ENCODE data around the gene RNF26. TPM values are rescaled to one million over a fixed set of nuclear protein-coding genes. Genes with fewer than 3 reads are reported as not detected.

The RNF26 gene
- 11.9 and 20.8 TPM in 2 replicates for total RNA-seq (2016; rRNA removed; fragmentation: Illumina TruSeq; extraction: Trizol)
- total RNA-seq (2016; cell fraction: cytosol; rRNA removed; fragmentation: Illumina TruSeq; extraction: Trizol; ENCODE audit: low read depth) = 5.1 and 5.5 TPM in 2 replicates
- 11.0 and 17.9 TPM in 2 replicates for total RNA-seq (2016; cell fraction: insoluble cytoplasmic fraction; rRNA removed; fragmentation: Illumina TruSeq; extraction: Trizol)
- 25.7 and 27.9 TPM in 2 replicates for total RNA-seq (2016; cell fraction: membrane; rRNA removed; fragmentation: Illumina TruSeq; extraction: Trizol)
- 16.9 and 17.9 TPM in 2 replicates for total RNA-seq (2016; cell fraction: nucleus; rRNA removed; fragmentation: Illumina TruSeq; extraction: Trizol)
- polyA plus RNA-seq (2011; rRNA removed) = 26.3 and 28.8 TPM in 2 replicates
- 33.9 and 41.8 TPM in 2 replicates for polyA plus RNA-seq (2011; cell fraction: cytosol; rRNA removed)
- 21.0 and 21.5 TPM in 2 replicates for polyA plus RNA-seq (2011; cell fraction: nucleus; rRNA removed)
- 29.6 and 32.1 TPM in 2 replicates for polyA plus RNA-seq (2012)
- polyA plus RNA-seq (2016; cell fraction: cytosol; fragmentation: Illumina TruSeq; extraction: Trizol; ENCODE audit: low read depth) = 16.4 and 19.4 TPM in 2 replicates
- polyA plus RNA-seq (2016; cell fraction: insoluble cytoplasmic fraction; fragmentation: Illumina TruSeq; extraction: Trizol; ENCODE audit: low read depth) = 51.2 and 62.2 TPM in 2 replicates
- polyA plus RNA-seq (2016; cell fraction: membrane; fragmentation: Illumina TruSeq; extraction: Trizol; ENCODE audit: low read depth) = 61.9 and 66.3 TPM in 2 replicates
- 50.4 and 51.8 TPM in 2 replicates for polyA plus RNA-seq (2016; cell fraction: nucleus; fragmentation: Illumina TruSeq; extraction: Trizol; ENCODE audit: insufficient read depth, low read depth)
- 92.7 and 163 TPM in 2 replicates for polyA minus RNA-seq (2011; rRNA and poly(A)+ RNA removed; ENCODE audit: low replicate concordance)
- polyA minus RNA-seq (2011; cell fraction: cytosol; rRNA and poly(A)+ RNA removed) = 34.6 and 35.6 TPM in 2 replicates
- 16.9 and 21.8 TPM in 2 replicates for polyA minus RNA-seq (2011; cell fraction: nucleus; rRNA and poly(A)+ RNA removed)
- percentile 81 among the genes with signal in this experiment for Bru-seq, nascent RNA
- BruChase-seq, experiment 1, labeled RNA remaining after a 6-hour chase = percentile 95 among the genes with signal in this experiment
- BruChase-seq, experiment 2, labeled RNA remaining after a 2-hour chase = percentile 96 among the genes with signal in this experiment
- long read RNA-seq, experiment 1, transcript RNF26-201 (1 exons, 2,787 nt) = major isoform, 80 of 80 reads
- long read RNA-seq, experiment 1, partial matches to known transcripts = 0 of 80 reads
- long read RNA-seq, experiment 1, other reads (novel, unspliced or antisense) = 0 of 80 reads
- long read RNA-seq, experiment 2, transcript RNF26-201 (1 exons, 2,787 nt) = major isoform, 106 of 106 reads
- long read RNA-seq, experiment 2, partial matches to known transcripts = 0 of 106 reads
- long read RNA-seq, experiment 2, other reads (novel, unspliced or antisense) = 0 of 106 reads

DNA sequence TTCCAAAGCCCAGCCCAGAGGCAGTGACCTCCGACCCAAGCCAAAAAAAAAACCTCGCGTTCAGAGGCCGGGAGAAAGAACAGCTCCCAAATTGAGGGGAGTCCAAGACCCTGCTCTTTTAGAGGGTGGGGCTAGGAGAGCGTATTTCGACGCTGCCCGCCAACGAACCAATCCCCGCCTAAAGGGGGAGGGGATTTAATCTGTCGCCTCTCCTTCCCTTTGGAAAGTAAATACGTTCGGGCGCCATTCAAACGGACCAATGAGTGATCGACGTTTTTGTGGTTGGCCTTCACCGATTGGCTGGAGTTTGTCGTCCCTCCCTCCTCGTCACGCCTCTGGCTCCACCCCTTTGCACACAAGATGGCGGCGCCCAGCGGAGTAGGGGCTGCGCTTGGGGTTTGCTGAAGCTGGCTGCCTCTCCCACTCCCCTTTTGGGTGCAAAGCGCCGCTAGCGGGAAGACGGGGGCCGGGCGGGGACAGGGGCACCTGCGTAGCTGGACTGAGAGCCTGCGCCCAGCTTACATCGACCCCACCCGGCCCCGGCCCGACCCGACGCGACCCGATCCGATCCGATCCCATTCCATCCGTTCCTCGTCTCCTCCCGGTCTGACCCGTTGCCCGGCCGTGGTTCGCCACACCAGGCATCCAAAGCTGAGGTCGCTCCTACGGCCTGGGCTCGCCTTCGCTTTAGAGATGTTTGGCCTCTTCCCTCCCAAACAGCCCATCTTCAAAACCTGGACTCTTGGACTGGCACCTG, at the start of gene RNF26:
RNF26 (plus strand) TSS at position 354 of the 757 bp plus-strand sequence. CDS start 596 bp downstream, outside the sequence.
- CTCF ChIA-PET (ENCODE audit: low intra/inter-chr PET ratio, low total read pairs) = no interaction called here
- POLR2A ChIA-PET = interaction anchor here (0.6 to 1.3 kb wide), 7 partner anchors 16 to 42 kb away, joined by 3 to 10 read pairs (median 3); partner anchors contain the start of gene MCAM
- in situ Hi-C loops (cut with HindIII; ENCODE audit: extremely low pct_ligation_motif_present, low pct_unique_long_range_greater_than_20kb) = loop anchor here (10.0 kb wide), 1 partner anchor 140 kb away; no protein-coding TSS in a partner anchor
- Histone ChIP-seq H3K4me3 (replicated peaks in 1 of 3; ENCODE audit: insufficient read depth in 1 of 3, low read depth in 2 of 3, low read length in 3 of 3) (peak within 1 kb of the TSS; percentile 78 to 94 (median 87)), H3K79me2 (ENCODE audit: insufficient read depth, low read length) (peaks cover 24% of the 10 kb centered on the region), H3K36me3 (replicated peaks in 1 of 2; ENCODE audit: control insufficient read depth in 1 of 2, insufficient read depth in 2 of 2, low read length in 2 of 2) (peaks cover 8 to 14% of the 10 kb centered on the region in 2 experiments; a peak in 4 of 5 replicates), H3K27ac (ENCODE audit: extremely low read length, insufficient read depth, low read length) (peak within 1 kb of the TSS; percentile 71), H2AFZ (ENCODE audit: low read length) (peak within 1 kb of the TSS; percentile 59), H3K4me1 (ENCODE audit: insufficient read depth, low read length) (peaks cover 55% of the 10 kb centered on the region), H3K4me2 (ENCODE audit: low read depth, low read length) (peak within 1 kb of the TSS; percentile 89), H3K27me3 (ENCODE audit: control insufficient read depth in 1 of 2, insufficient read depth in 2 of 2, low read length in 2 of 2) (no peaks in the 10 kb centered on the region; a peak in 1 of 5 replicates), H3K9ac (ENCODE audit: insufficient read depth, low read depth, low read length) (peak within 1 kb of the TSS; percentile 86), H4K20me1 (ENCODE audit: insufficient read depth, low read length) (peaks cover 4% of the 10 kb centered on the region; the same call in 1 of the 2 replicates), H3K9me3 (ENCODE audit: low read length) (no peaks in the 10 kb centered on the region)
- FAIRE-seq (peak; percentile 98), DNase-seq (ENCODE audit: low spot score) (peak; percentile 97), ATAC-seq (peak; percentile 87)
- intact Hi-C loops (cut with micrococcal nuclease; ENCODE audit: unreplicated experiment) = loop anchor here (2.0 to 5.0 kb wide), 2 partner anchors 16 to 138 kb away; no protein-coding TSS in a partner anchor
- no TSS peak for BruUV-seq (replicated peaks)
- 1% methylated on average over 19 of the region's 54 CpGs for WGBS (ENCODE audit: low lambda C conversion rate)
- TF ChIP-seq, protein P1, sequence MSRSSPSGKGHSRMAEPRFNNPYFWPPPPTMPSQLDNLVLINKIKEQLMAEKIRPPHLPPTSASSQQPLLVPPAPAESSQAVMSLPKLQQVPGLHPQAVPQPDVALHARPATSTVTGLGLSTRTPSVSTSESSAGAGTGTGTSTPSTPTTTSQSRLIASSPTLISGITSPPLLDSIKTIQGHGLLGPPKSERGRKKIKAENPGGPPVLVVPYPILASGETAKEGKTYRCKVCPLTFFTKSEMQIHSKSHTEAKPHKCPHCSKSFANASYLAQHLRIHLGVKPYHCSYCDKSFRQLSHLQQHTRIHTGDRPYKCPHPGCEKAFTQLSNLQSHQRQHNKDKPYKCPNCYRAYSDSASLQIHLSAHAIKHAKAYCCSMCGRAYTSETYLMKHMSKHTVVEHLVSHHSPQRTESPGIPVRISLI (CRISPR knock-in tag; IDR thresholded peaks at IDR 0.05; ENCODE audit: borderline replicate concordance) = peak; percentile 84; the same call in 1 of the 2 replicates
- TF ChIP-seq SAP130 (CRISPR knock-in tag; IDR thresholded peaks at IDR 0.05; ENCODE audit: low read depth) = peak; percentile 76
- peak; percentile 22; the same call in 1 of the 2 replicates for TF ChIP-seq CBFB (CRISPR knock-in tag; IDR thresholded peaks at IDR 0.05)
- TF ChIP-seq, protein P2, sequence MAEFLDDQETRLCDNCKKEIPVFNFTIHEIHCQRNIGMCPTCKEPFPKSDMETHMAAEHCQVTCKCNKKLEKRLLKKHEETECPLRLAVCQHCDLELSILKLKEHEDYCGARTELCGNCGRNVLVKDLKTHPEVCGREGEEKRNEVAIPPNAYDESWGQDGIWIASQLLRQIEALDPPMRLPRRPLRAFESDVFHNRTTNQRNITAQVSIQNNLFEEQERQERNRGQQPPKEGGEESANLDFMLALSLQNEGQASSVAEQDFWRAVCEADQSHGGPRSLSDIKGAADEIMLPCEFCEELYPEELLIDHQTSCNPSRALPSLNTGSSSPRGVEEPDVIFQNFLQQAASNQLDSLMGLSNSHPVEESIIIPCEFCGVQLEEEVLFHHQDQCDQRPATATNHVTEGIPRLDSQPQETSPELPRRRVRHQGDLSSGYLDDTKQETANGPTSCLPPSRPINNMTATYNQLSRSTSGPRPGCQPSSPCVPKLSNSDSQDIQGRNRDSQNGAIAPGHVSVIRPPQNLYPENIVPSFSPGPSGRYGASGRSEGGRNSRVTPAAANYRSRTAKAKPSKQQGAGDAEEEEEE (CRISPR knock-in tag; IDR thresholded peaks at IDR 0.05; ENCODE audit: borderline replicate concordance) = no peak
- TF ChIP-seq, protein P3, sequence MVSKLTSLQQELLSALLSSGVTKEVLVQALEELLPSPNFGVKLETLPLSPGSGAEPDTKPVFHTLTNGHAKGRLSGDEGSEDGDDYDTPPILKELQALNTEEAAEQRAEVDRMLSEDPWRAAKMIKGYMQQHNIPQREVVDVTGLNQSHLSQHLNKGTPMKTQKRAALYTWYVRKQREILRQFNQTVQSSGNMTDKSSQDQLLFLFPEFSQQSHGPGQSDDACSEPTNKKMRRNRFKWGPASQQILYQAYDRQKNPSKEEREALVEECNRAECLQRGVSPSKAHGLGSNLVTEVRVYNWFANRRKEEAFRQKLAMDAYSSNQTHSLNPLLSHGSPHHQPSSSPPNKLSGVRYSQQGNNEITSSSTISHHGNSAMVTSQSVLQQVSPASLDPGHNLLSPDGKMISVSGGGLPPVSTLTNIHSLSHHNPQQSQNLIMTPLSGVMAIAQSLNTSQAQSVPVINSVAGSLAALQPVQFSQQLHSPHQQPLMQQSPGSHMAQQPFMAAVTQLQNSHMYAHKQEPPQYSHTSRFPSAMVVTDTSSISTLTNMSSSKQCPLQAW (CRISPR knock-in tag; IDR thresholded peaks at IDR 0.05) = 0 out of 2 replicates have a peak, but pooled peaks have one; percentile 53
- TF ChIP-seq ZKSCAN5 (CRISPR knock-in tag; IDR thresholded peaks at IDR 0.05) = no peak
- TF ChIP-seq KDM5B (CRISPR knock-in tag; IDR thresholded peaks at IDR 0.05; ENCODE audit: borderline replicate concordance) = peak; percentile 65; the same call in 1 of the 2 replicates
- TF ChIP-seq, protein P4, sequence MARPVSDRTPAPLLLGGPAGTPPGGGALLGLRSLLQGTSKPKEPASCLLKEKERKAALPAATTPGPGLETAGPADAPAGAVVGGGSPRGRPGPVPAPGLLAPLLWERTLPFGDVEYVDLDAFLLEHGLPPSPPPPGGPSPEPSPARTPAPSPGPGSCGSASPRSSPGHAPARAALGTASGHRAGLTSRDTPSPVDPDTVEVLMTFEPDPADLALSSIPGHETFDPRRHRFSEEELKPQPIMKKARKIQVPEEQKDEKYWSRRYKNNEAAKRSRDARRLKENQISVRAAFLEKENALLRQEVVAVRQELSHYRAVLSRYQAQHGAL (CRISPR knock-in tag; IDR thresholded peaks at IDR 0.05; ENCODE audit: not compliant biosample characterization) = no peak
